T-helper 2 cell treated with Interferon-gamma antibody and Interleukin-4, amounts not matched to agents 100 ng/mL and 5 ng/mL, for 36 hours (primary cell): ENCODE data around the gene GDAP2. TPM values are rescaled to one million over a fixed set of nuclear protein-coding genes. Genes with fewer than 3 reads are reported as not detected.
"Not testable (repeated sequence)": the region's sequence is repeated elsewhere in the genome, so short reads cannot be mapped to it uniquely, and the experiment has no call there.

Experiments used
- intact Hi-C: fragments of 100-400 bp; cut with micrococcal nuclease; formaldehyde crosslinking; loops from one replicate; pipeline ENCODE4 v1.15.1; 2023
- total RNA-seq: library from RNA; stranded (reverse); gene quantifications from 2 replicates; pipeline ENCODE4 v1.2.3, GENCODE V29; 2022

Gene GDAP2
- total RNA-seq, 1 donor from 2014 or later: 20.4 TPM

DNA sequence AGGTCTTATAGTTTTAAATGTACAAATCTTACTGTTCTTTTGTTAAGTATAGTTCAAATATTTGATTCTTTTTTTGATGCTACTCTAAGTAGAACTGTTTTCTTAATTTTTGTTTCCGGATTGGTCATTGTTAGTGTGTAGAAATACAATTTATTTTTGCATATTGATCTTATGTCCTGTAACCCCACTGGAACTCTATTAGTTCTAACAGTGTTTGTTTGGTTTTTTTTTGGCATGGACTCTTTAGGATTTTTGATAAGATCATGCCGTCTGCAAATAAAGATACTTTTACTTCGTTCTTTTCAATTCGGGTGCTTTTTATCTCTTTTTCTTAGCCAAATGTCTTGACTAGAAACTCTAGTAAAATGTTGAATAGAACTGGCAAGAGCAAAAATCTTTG is 26.5 kb downstream of the GDAP2 start:
- intact Hi-C loops: no loop called here

DNA sequence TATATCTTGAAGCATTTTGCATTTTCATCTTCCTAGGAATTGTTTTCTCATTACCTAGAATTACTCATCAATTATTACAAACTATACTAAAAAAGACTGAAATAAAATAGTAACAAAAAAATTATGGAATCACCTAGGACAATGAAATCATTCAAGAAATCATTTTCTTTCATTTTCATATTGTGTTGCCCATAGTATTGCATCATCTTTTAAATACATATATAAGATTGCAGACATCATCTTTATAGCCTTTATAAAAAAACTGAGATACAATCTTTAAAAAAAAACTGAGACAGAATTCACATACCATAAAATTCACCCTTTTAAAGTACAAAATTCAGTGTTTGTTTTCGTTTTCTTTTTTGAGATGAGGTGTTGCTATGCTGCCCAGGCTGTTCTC is 29.6 kb downstream of the GDAP2 start:
- intact Hi-C loops: loop anchor here (5.0 to 10.0 kb wide), 2 partner anchors 145 to 362 kb away; no protein-coding TSS in a partner anchor

DNA sequence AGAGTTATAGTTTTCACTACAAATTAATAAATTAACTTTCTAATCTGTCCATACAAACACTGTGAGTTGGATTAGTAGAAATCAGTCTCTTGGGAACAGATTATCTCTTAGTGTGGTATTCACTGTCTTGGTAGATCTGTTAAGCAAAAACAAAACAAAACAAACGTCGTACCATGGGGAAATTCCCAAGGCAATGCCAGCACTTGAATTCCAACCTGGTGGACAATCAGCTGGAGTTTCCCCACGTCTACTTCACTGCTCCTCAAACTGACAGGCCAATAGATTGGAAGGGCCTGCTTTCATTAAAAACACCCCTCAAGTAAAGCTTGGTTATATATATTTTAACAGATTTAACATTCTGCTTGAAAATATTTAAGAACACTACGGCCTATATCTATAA is 31.9 kb downstream of the GDAP2 start:
- intact Hi-C loops: loop anchor here (5.0 to 10.0 kb wide), 2 partner anchors 143 to 360 kb away; no protein-coding TSS in a partner anchor

DNA sequence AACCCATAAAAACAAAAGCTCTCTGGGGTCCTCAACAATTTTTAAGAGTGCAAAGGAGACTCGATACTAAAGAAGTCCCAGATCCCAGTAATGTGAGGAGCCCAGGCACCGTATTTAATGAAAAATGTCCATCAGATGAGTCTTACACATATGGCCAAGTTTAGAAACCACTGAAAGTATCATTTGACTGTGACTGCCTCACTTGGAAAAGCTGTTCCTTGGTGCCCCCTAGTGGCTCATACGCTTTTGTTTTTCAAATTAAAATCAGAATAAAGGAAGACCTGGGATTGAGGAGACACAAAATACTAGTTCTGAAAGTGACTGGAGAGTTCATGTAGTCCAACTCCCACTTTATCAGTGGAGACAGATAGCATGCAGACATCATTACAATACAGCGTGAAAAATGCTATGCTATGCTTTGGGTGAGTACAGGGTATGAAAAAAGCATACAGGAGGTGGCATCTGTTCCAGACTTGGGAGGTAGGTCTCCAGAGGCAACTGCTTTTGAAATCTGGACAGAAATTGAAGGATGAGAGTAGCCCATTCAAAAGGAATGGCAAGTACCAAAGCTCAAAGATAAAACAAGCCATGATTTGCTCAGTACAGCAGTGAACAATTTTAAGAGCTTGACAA is 33.8 kb downstream of the GDAP2 start:
- intact Hi-C loops: loop anchor here (2.0 to 10.0 kb wide), 3 partner anchors 141 to 383 kb away; no protein-coding TSS in a partner anchor

DNA sequence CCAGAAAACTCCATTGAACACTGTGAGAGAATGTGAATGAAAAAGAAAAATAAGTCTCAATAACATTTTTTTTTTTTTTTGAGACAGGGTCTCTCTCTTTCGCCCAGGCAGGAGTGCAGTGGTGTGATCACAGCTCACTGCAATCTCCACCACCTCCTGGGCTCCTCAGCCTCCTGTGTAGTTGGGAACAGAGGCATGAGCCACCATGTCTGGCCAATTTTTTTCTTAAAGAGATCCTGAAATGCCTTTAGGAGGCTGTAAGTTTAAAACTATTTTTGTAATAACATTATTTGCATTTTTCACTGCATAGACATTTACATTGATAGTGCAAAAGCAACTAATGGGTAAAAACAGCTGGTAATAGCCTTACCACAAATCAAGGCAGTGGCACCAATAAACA is 35.3 kb downstream of the GDAP2 start:
- intact Hi-C loops: loop anchor here (2.0 to 10.0 kb wide), 2 partner anchors 139 to 381 kb away; no protein-coding TSS in a partner anchor

DNA sequence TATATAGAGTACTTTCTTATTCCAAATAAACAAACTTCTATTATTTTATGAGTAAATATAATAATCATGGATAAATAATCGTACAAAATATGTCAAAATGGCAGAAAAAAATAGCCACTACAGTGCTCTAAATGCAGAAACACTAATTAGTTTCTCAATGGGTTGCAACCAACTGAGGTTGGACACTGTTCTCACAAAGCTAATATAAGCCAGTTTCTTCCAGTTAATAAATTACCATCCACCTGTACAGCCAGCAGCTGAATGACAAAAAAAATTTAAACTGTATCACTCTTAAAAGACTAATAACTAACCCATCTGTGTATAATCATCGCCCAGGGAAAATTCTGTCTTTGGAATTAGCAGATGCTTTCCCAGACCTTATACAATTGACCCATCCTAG is 36.9 kb downstream of the GDAP2 start:
- intact Hi-C loops: loop anchor here (10.0 kb wide), 1 partner anchor 138 kb away; no protein-coding TSS in a partner anchor

DNA sequence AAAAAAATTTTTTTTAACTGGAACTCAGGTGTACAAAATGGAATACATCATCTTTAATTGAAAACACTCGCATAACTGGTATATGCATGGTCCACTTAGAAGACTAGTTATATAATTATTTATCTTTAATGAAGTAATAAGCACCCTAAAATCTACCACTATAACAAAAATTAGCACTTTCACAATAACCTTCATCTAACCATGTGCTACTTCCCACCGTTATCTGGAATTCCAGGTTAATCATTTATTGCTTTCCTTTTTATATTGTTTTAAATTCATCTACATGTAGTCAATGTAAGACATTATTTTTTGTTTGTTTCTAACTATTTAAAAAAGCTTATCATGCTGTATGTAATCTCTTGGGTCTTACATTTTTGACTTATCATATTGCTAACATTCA is 39.0 kb downstream of the GDAP2 start:
- intact Hi-C loops: loop anchor here (10.0 kb wide), 1 partner anchor 136 kb away; no protein-coding TSS in a partner anchor

DNA sequence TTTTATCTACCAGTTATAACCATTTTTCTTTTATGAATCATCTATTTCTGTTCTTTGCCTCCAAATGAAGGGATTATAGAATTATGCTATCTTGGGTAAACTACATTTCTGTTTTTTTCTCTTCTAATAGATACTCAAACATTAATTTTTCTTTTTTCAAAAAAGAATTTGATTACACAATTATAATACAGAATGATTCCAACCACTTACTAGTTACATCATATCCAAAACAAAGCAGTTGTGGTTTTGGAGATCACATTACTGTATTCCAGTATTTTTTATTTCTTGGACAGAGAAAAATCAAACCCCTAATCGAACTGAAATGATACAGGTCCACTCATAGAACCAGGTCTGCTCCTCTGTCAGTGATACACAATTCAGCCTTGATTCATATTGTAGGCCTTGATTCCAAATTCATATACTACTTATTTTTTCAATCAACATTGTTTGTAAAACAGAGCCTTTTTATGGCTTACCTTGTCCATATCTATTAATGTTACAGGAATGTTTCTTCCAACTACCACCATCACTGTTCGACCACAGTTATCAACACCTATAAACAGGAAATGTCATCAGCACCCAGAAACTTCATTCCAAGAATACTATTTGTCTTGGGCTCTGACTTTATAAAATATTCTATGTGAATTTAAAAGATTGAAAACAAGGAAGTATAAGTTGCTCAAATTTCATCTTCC is 43.2 kb downstream of the GDAP2 start:
- intact Hi-C loops: no loop called here

DNA sequence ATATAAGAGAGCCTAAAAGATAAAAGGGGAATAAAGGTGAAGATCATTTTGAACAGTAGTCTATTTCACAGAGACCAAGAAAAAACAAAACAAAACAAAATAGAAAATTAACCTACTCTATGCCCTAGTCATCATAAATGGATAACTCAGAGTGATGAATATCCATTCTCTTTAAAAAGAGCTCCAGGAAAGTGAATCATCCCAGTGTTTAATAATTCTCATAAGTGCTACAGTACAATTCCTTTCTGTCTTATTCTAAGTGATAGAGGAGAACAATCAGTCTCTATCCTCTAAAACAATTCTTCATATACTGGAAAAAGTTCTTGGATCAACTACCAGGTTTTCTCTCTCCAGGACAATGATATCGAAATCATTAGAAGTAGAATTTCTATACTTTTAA is 45.8 kb downstream of the GDAP2 start:
- intact Hi-C loops: no loop called here

DNA sequence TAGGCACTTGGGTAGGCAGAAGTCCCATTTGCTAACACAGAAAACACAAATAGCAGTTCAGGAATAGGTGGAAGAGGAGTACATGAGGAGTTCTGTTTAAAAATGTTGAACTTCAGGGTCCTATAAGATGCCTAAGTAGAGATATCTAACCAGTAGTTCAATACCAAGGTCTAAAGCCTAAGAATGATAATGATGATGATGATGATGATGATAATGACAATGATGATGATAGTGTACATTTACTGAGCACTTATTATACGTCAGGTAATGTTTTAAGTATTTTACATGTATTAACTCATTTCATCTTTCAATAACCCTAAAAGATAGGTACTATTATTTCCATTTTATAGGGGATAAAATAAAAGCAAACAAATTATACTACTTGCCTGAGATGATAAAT is 50.1 kb downstream of the GDAP2 start:
- intact Hi-C loops: no loop called here

DNA sequence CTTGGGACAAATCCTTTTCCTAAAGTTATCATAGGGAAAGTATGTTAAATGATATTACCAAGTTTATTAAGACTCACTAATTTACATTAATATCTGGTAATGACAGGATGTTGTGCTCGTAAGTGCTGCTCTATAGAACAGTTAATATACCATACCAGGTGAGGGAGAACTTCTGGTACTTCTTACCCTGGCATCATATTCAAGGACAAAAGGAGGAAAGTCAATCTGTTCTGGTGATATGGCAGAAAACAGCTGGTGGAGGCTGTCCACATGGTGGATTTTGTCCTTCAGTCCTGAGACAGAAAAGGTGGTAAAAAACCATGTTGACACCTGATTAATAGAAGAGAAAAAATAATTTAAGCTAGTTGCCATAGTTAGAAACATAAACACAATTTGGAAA is 51.6 kb downstream of the GDAP2 start:
- intact Hi-C loops: no loop called here

DNA sequence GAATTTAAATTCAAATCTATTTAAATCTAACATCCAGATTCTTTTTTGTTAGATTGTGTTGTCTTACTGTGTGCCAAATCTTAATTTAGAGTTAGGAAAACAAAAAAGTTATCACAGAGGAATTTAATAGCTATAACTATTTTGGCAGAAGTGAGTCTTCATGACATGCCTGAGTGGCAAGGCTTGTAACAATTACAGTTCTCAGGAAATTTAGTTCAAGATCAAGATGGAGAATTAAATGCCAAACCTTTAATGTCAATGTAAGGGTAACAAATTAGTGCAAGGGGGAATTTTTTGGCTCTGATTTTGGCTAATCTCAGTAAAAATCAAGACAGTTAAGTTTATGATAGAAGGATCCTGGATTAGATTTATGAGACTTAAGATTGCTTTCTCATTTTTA is 58.4 kb downstream of the GDAP2 start:
- intact Hi-C loops: no loop called here

DNA sequence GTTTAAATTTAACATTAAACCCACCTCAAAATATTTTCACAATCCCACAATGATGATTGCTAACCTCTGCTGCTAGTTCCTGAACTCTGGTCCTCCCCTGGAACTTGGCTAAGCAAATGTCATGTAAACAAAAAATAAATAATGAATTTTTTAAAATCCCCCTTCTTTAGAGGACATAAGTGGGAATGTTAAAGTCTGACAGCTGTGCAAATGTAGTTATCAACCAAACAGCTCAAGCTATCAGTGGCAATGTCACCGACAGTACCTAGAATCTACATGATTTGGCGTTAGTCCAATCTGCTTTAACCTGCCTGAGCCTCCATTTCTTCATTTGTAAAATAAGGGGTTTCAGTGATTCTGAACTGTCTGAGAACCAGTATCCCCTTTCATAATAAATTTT is 67.7 kb downstream of the GDAP2 start:
- intact Hi-C loops: no loop called here

DNA sequence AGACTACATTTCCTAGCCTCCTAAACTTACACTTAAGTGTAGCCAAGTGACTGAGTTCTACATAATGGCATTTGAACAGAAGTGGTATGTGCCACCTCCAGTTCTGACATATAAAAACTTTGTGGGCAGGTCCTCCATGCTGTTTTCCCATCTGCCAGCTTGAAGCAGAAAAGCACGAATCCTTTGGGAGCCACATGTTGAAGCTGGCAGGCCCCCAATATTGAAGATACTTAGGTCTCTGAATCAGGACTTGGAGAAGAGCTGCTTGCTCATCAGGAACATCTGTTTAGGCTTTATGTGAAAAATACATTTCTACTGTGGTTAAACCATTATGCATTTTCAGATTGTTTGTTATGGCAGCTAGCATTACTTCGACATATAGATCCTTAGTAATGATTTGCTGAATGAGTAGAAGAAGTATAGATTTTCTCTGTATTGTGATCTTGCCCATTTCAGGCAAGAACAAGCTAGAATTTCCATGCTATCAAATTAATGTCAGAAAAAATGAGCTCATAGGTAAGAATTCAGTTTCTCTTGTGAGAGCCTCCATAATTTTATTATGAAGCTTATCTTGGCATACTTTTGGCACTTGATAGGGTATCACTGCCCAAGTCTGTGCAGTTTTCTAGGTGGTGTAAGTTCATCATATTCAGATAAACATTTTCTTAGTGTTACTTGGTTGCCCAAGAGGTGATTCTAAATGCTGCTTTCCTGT is 68.4 kb downstream of the GDAP2 start:
- intact Hi-C loops: no loop called here

DNA sequence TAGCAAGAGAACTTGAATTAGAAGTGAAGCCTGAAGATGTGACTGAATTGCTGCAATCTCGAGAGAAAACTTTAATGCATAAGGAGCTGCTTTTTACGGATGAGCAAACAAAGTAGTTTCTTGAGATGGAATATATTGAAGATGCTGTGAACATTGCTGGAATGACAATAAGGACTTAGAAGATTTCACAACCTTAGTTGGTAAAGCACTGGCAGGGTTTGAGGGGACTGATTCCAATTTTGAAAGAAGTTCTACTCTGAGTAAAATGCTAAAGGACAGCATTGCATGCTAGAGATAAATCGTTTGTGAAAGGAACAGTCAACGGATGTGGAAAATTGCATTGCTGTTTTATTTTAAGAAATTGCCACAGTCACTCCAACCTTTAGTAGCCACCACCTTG is 69.5 kb downstream of the GDAP2 start:
- intact Hi-C loops: no loop called here

DNA sequence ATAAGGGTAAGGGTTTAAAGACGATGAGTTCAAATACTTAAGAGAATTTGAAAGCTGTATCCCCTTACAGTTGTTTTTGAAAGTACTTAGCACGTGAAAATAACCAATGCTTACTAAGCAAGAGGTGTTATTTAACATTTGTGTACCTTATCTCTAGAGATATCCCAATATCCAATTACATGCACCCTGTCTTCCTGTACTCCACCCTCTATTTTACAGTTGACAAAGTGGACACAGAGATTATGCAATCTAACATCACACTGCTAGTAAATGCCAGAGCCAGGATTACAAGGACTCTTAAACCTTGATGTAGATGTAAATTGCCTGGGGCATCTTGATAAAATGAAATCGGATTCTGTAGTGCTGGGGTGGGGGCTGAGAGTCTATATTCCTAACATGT is 72.0 kb downstream of the GDAP2 start:
- intact Hi-C loops: no loop called here

DNA sequence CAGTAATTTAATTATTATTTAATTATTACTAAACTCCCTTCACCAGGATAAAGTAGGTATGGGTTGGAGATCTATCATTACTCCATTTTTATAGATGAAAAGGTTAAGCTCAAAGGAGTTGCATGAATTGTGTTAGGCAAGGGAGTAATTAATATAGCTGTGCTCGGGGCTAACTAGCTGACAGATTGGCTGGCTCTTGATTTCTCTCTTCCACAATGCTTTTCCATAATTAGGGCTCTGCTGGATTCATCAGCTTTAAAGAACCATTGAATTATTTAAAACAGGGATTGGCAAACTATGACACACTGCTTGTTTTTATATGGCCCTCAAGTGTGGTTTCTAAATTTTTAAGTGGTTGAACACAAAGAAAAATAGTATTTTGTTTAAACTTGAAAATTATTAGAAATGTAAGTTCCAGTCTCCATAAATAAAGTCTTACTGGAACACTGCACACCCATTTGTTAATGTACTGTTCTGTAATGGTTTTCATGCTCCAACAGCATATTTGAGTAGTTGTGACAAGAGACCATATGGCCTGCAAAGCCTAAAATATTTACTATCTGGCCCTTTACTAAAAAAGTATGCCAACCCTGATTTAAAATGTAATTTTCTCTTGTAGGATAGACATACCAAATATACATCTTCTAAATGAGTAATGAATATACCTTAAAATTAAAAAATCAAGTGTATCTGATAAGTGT is 76.4 kb downstream of the GDAP2 start:
- intact Hi-C loops: no loop called here

DNA sequence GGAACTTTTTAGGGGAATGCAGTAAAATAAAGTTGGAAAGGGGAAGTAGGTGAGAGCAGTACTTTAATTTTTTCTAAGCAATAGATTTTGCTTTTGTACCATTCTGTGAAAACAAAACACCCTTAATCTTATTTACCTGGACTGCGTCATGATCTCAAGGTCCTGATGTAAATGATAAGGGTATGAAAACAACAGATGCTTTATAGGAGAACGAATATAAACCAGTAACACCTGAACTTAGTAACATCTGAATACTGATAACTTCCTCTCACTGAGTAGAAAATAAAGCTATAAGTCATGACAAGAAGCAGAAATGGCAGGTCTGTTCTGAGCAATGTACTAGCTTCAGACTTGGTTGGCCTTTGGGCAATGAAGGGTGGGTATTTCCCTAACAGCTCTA is 77.7 kb downstream of the GDAP2 start:
- intact Hi-C loops: no loop called here

DNA sequence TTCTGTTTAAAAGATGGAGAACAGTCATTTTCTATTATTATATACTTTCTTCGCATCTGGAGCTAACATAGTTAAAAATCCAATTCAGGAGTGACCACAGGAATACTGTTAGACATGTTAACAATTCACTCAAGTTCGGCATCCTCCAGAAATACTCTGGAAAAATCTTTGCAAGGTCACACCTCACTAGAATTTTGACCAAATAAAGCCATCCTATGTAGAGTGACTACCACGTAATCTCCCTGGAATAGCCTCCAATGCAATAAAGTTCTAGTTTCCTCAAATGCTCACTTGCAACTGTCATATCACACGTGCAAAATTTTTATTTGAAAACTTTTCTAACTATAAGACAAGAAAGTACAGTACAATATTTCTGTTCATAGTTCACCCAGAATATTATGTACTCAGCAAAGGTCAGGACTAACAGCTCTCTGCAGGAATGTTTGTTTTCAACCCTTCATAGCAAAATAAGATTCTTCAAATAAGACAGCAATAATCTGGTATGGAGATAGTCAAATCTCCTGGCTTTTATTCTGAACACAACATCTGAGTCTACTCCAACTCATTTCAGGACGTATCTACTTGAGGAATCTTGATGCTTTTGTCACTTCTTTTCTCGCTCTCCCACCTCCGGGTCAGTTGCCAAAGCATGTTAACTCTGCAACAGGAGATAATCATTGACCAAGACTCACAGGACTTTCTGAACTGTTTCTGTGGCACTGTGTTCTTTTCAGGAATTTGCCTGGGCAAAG is 82.6 kb downstream of the GDAP2 start:
- intact Hi-C loops: no loop called here

DNA sequence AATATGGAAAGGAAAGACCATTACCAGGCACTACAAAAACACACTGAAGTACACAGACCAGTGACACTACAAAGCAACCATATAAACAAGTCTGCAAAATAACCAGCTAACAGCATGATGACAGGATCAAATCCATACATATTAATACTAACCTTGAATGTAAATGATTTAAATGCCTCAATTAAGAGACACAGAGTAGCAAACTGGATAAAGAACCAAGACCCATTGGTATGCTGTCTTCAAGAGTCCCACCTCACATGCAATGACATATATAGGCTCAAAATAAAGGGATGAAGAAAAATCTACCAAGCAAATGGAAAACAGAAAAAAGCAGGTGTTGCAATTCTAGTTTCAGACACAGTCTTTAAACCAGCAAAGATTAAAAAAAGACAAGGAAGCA is 84.9 kb downstream of the GDAP2 start:
- intact Hi-C loops: not testable (repeated sequence)

DNA sequence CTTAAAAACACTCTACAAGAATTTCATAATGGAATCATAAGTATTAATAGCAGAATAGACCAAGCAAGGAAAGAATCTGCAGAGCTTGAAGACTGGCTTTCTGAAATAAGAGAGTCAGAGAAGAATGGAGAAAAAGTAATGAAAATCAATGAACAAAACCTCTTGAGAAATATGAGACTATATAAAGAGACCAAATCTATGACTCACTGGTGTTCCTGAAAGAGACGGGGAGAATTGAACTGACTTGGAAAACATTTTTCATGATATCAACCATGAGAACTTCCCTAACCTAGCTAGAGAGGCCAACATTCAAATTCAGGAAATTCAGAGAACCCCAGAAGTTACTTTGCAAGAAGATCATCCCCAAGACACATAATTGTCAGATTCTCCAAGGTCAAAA is 85.6 kb downstream of the GDAP2 start:
- intact Hi-C loops: no loop called here
